ENCODE measurements around the gene DMGDH. TPM values are rescaled to one million over a fixed set of nuclear protein-coding genes. Genes with fewer than 3 reads are reported as not detected.

DMGDH gene
- total RNA-seq, 1 experiment from 2014 or later: not detected

DNA sequence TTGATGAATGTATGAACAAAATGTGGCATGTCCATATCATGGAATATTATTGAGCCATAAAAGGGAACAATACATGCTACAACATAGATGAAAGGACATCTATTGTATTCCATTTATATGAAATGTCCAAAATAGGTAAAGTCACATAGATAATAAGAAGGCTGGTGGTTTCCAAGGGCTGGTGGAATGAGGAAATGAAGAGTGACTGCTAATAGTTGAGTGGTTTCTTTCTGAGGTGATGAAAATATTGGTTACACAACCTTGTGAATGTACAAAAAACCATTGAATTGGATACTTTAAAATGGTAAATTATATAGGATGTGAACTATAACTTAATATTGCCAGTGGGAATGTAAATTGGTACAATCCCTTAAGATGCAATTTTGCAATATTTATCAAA, 89.6 kb downstream of the DMGDH start:
- no peak overlapping the region for H3K23ac ChIP-seq (ENCODE audit: insufficient read length, low read depth, low read length)
- H3T11ph ChIP-seq (ENCODE audit: low read length): no peak overlapping the region
- H2AFZ ChIP-seq (ENCODE audit: low read length): no peak overlapping the region
- H3K4me3 Mint-ChIP-seq: no peak overlapping the region
- H2BK5ac ChIP-seq (ENCODE audit: insufficient read length, low read length): no peak overlapping the region
- no peaks in the 10 kb centered on the region for H3K36me3 Mint-ChIP-seq (ENCODE audit: insufficient read depth in 1 of 3, low read depth in 3 of 3)
- H3K4me2 ChIP-seq (ENCODE audit: insufficient read depth, insufficient read length, low read length): no peak overlapping the region
- H3K18ac ChIP-seq (ENCODE audit: insufficient read length, low read depth, low read length): no peak overlapping the region
- H3K23me2 ChIP-seq (ENCODE audit: insufficient read length, low read depth, low read length, poor library complexity, severe bottlenecking): no peaks in the 10 kb centered on the region
- no peak overlapping the region for H2BK120ac ChIP-seq (ENCODE audit: low read depth, low read length, poor library complexity, severe bottlenecking)
- H2AK5ac ChIP-seq (ENCODE audit: insufficient read length, low read length): no peak overlapping the region
- no peaks in the 10 kb centered on the region for H3K27me3 Mint-ChIP-seq (ENCODE audit: low read depth)
- H3K9me3 ChIP-seq (ENCODE audit: control insufficient read depth, low read depth, low read length): no peaks in the 10 kb centered on the region
- H2BK15ac ChIP-seq (ENCODE audit: low read depth, low read length): no peak overlapping the region
- H3K4me1 Mint-ChIP-seq: peaks cover 22 to 23% of the 10 kb centered on the region in 2 experiments
- H3K14ac ChIP-seq (ENCODE audit: insufficient read depth, low read length): no peak overlapping the region
- H2BK20ac ChIP-seq (ENCODE audit: low read depth, low read length, poor library complexity, severe bottlenecking): no peak overlapping the region
- no peak overlapping the region for H2BK12ac ChIP-seq (ENCODE audit: insufficient read length, low read depth, low read length)
- no peak overlapping the region for H3K27ac ChIP-seq (ENCODE audit: insufficient read length, low read depth, low read length)
- no peaks in the 10 kb centered on the region for H3K9me3 Mint-ChIP-seq
- H3K27ac Mint-ChIP-seq: no peak overlapping the region
- H3K79me2 ChIP-seq (ENCODE audit: insufficient read depth, low read length): no peaks in the 10 kb centered on the region
- DNase-seq: no peak
- H4K91ac ChIP-seq (ENCODE audit: insufficient read length, low read depth, low read length): no peak overlapping the region
- no peak overlapping the region for H4K8ac ChIP-seq (replicated peaks; ENCODE audit: insufficient read length, low read depth, low read length)
- no peak overlapping the region for H3K56ac ChIP-seq (ENCODE audit: insufficient read length, low read depth, low read length)
- no peaks in the 10 kb centered on the region for H4K20me1 ChIP-seq (ENCODE audit: control insufficient read depth, insufficient read depth, insufficient read length)
- no peaks in the 10 kb centered on the region for H3K27me3 ChIP-seq (ENCODE audit: insufficient read depth, low read length)
- TF ChIP-seq, protein P1, sequence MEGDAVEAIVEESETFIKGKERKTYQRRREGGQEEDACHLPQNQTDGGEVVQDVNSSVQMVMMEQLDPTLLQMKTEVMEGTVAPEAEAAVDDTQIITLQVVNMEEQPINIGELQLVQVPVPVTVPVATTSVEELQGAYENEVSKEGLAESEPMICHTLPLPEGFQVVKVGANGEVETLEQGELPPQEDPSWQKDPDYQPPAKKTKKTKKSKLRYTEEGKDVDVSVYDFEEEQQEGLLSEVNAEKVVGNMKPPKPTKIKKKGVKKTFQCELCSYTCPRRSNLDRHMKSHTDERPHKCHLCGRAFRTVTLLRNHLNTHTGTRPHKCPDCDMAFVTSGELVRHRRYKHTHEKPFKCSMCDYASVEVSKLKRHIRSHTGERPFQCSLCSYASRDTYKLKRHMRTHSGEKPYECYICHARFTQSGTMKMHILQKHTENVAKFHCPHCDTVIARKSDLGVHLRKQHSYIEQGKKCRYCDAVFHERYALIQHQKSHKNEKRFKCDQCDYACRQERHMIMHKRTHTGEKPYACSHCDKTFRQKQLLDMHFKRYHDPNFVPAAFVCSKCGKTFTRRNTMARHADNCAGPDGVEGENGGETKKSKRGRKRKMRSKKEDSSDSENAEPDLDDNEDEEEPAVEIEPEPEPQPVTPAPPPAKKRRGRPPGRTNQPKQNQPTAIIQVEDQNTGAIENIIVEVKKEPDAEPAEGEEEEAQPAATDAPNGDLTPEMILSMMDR (conservative IDR thresholded peaks at IDR 0.05): no peak
- H3K4me1 ChIP-seq (ENCODE audit: insufficient read depth, low read length): peaks cover 8% of the 10 kb centered on the region; the same call in 1 of the 2 replicates
- no peak overlapping the region for H3K9ac ChIP-seq (ENCODE audit: extremely low read depth, insufficient read length, low read length)
- no peaks in the 10 kb centered on the region for H3K79me1 ChIP-seq (ENCODE audit: insufficient read depth, low read depth, low read length, poor library complexity, severe bottlenecking)
- H3K4ac ChIP-seq (ENCODE audit: low read depth, low read length): no peak overlapping the region
- H4K5ac ChIP-seq (ENCODE audit: insufficient read length, low read depth, low read length): no peak overlapping the region

Measured in H9 (cell line).